Myocyte (in vitro differentiated cells): ENCODE data around the gene KAZN. TPM values are rescaled to one million over a fixed set of nuclear protein-coding genes. Genes with fewer than 3 reads are reported as not detected.

ENCODE experiments used
- DNase-seq: peaks from one replicate; pipeline ENCODE4 v3.0.0-alpha.2; 2012; ENCODE audit warnings: low read depth
- total RNA-seq: library from RNA; depleted of rRNA; stranded (reverse); fragments of >200 nt; gene quantifications from 2 replicates; pipeline ENCODE4 v1.2.3, GENCODE V29; 2014

The KAZN gene
- total RNA-seq, 1 donor from 2014 or later: 15.0 TPM

DNA sequence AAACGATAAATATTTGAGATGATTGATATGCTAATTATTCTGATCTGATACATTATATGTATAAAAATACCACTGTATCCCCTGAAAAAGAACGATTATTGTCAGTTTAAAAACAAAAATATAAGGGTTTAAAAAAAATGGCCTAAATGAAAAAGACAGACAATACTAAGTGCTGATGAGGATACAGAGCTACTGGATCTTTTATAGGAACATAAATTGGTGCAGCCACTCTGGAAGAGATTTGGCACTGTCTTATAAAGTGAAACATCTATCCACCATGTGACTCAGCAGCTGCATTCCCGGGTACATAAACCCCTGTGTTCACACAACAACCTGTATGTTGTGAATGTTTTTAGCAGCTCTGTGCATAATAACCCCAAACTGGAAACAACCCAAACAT lies 44.2 kb downstream of the KAZN start:
- DNase-seq: no peak

DNA sequence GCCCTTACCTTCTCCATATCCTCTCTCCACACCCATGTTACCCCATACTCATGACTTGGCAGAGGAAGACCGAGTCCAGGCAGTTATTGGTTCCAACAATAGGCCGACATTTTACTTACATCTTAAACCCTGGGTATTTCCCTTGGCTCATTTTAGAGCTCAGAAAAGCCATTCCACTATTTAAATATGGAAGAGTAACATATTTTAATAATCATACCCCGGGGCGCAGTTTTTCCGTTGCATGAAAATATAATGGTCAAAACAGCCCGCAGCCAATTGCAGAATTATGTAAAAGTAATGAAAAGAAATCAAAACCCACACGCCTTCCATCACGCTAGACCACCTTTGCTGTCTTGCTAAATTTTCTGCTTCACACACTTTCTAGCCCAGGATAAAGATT lies 48.5 kb downstream of the KAZN start:
- DNase-seq: no peak

DNA sequence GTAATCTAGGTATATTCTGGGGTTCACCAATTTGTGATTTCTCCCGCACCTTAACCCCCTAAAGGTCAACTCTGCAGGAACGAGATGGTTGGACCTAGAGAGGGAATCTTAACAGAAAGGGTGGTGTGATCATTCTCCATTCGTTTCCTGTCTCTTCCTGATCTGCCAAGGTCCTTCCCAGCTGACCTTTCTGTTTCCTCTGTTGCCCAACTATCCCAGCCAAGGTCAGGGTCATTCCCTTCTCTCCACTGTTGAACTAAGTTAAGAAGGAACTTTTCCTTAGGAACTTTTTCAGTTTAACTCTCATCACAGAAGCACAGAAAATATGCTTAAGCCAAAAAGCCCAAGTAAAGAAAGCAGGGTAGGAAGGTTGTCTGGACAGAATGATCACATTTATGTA lies 49.3 kb downstream of the KAZN start:
- no peak for DNase-seq

DNA sequence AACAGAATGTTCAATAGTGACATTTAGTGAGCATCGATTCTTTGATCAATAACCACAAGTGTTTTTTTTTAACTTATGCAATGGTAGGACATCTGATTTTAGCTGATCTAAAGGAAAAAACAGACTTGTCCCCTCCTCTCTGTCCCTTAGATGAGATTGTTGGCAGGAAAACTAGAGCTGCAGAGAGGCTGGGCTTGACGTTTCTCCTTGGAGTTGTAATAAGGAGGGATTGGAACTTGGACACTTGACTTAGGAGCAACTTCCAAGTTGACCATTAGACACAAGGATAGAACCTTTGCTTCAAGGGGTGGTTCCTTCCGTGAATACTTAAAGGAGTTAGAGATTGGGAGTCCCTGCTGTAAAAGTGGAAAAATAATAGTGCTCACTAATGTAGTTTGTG lies 49.9 kb downstream of the KAZN start:
- DNase-seq: no peak

DNA sequence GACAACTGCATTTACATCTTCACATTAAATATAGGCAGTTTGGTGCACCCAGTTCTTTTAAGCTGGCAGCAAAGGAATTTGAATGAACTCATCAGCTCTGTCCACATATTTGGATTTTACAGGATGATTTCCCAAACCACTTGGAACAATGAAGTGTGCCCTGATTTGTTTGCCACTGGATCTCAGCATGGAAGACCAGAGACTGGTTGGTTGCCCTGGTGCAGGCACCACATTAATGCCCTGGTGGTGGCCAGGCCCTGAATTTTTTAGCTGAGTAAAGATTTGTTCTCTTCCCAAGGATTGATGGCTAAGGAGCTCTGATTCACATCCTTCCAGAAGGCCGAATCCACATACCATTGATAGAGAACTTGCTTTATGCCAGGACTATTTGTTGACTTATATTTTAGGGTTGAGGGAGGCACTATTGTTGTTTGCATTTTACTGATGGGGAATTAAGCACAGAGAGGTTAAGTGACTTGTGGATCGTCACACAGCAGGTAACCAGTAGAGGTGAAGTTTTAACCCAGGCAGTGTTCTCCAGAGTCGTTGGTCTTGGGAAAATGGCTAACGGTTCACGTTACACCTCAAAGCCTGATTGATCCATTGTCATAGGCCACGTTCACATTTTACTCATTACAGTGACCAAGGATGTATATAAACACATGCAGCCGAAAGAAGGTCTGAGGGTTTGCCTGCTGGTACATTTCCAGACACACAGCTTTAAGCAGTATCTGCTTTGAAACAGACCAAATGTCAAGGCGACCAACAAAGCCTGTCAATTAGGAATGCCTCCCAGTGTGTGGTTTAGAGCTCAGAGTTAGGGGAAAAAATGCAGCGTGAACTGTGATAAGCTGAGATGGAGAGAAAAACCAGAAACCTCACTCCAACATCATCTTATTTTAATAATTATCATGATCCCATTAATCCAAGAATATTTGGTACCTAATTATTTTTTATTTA lies 50.7 kb downstream of the KAZN start:
- DNase-seq: no peak

DNA sequence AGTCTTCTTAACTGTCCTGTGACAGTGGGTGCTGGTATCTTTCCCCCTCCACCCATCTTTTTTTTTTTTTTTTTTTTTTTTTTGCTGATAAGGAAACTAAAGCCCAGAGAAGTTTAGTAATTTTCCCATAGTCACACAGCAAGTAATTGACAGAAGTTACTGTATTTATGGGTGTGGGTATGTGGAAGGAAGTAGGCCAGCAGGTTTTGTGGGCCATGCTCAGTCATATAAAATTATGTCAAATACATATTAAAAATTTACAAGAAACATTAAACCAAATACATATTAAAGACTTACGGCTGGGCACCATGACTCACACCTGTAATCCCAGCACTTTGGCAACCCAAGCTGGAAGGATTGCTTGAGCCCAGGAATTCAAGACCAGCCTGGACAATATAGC lies 51.5 kb downstream of the KAZN start:
- DNase-seq: no peak

DNA sequence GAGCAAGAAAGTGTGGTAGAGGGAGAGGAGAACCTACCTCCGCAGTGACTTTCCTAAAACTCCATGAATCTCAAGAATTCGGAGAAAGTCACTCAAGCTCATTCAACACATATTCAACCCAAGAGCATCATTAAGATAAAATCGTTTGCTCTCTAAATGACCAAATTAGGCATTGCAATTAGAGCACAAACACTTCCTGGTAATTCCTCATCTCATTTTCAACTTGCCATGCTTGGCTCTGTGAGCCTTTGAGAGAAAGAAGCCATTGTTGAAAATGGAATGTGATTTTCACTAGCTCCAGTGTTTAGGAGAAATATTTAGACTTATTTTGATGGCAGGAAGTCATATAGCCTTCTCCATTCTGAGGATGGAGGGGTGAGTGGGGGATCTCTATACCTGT lies 52.5 kb downstream of the KAZN start:
- DNase-seq: no peak

DNA sequence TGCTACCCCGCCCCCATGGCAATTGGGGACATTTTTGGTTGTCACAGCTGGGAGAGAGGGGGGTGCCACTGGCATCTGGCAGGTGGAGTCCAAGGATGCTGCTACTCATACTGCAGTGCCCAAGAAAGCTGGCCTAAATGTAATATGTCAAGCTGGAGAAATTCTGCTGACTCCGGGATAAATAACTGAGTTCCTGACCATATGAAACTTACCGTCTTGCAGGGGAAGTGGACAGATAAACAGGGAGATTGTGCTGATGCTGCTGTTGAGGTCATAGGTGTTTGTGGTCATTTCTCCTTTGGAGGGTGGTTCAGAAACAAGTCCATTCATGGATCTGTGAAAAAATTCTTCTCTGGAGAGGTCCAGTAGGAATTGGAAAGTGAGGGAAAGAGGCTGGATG lies 54.4 kb downstream of the KAZN start:
- DNase-seq: no peak

DNA sequence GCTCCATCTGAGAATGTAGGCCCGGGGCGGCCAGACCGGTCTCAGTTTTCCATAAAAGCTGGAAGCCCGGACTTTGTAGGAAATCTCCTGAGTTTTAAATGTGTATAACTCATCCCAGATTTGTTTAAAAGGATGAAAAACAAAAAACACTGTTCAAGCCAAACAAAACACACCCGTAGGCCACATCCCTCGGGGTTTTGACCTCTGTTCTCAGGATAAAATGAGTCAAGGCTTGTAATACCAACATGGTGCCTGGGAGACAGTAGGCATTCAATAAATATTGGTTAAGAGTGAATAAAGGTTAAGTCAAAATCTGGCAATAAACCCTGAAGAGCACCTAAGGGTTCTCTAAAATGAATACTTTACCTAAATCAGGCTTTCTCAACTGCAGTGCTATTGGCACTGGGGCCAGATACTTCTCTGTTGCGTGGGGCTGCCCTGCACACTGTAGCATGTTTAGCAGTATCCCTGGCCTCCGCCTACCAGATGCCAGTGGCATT lies 55.0 kb downstream of the KAZN start:
- DNase-seq: no peak

DNA sequence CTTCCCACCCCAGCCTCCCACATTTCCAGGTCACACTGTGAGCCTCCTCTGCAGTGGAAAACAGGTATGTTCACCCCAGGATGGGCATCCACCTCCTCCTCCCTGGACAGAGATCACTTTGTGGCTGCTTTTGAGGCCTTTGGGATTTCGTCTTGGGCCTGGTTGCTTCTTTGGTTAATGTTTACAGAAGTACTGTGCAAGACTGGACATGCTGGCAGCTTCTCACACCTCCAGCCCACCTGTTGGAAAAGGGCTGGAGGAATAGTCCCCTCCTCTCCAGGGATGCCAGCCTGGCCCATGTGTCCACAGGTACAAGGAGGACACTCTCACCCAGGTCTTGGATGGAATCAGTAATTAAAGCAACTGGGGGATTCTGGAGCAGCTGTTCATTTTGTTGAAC lies 56.1 kb downstream of the KAZN start:
- no peak for DNase-seq

DNA sequence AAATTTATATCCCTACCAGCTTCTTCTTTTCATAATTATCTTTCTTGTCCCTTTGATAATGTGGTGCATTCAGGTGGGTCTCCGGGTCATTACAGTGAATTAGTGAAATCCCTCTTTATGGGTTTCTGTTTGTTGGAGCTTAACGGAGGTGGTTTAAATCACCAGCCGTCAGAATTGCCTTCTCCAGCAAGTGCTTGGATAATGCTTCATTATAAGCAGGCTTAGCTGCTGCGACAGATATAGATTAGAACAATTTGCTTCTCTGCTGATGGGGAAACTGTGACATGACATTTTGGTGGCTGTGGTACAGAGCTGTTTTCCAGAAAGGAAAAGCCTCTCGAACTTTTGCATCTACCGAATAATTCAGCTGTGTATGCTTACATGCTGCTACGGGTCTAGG lies 56.9 kb downstream of the KAZN start:
- DNase-seq: no peak

DNA sequence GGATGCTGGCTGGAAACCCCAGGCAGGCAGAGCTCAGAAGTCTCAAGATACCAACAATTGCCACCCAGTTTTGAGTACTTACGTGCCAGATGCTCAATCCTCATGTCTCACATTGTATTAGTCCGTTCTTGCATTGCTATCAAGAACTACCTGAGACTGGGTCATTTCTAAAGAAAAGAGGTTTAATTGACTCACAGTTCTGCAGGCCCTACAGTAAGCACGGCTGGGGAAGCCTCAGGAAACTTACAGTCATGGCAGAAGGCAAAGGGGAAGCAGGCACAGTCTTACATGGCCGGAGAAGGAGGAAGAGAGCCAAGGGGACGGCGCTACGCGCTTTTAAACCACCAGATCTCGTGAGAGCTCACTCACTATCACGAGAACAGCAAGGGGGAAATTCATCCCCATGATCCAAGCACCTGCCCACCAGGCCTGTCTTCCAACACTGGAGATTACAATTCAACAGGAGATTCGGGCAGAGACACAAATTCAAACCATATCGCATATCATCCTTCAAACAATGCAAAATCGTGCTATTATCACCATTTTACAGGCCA lies 58.0 kb downstream of the KAZN start:
- DNase-seq: no peak

DNA sequence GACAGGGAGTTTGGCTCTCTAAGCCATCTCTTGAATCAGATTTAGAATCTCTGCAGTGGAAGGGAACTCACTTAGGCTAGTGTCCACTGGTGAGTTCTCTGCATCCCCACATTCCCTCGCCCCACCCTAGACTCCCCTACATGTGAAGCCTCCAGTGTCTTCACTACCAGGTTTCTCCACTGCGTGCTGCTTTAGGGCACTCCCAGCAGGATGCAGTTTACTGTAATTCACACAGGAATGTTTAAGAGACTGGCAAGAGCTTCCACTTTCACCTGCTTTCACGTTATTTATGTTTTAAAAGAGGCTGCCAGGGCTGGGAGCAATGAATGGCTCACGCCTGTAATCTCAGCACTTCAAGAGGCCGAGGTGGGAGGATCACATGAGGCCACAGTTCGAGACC lies 60.2 kb downstream of the KAZN start:
- DNase-seq: no peak

DNA sequence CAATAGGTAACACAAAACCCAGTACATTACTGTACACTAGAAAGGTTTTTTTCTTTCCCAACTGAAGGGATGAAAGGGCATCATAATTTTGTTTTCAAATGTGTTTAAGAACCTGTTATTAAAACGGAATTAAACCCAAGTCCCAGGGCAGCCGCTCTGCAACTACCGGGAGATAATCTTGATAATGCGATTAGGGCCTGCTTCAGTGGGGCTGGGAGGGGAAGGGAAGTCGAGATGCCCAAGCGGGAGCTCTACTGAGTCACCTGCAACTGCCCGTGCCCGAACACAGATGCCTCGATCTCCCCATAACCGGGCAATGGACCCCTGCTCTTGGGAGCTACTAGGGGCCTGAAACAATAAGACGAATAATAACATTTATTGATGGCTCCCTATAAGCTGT lies 61.4 kb downstream of the KAZN start:
- no peak for DNase-seq

DNA sequence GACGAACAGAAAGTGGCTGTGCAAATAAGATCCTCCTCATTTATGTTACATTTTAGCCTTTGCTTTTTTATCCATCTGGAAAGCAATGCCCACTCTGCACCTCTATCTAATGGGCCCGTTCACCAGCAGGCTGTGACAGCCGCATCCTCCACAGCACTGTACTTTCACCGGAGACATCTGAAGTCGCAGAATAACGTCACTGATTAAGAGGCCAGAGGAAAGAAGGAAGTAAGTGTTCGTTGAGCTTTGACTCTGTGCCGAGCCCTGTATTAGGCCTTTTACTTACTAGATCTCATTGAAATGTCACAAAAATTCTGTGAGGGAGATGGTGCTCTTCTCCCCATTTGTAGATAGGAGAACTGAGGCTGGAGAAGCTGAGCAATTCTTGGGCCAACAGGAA lies 62.3 kb downstream of the KAZN start:
- no peak for DNase-seq

DNA sequence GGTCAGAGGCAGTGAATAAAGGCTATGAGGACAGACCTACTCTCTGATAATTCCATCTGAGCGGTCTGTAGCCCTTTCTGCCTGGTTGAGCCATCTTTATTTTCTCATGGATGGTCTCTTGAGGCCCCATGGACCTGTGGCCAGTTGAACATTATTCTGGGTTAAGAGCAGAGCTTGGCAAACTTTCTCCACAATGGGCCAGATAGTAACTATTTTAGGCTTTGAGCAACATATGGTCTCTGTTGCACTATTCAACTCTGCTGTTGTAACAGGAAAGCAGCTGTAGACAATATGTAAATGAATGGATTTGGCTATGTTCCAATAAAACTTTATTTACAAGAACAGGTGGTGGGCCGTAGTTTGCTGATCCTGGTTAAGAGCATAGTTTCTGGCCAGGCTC lies 62.7 kb downstream of the KAZN start:
- peak; percentile 26 for DNase-seq

DNA sequence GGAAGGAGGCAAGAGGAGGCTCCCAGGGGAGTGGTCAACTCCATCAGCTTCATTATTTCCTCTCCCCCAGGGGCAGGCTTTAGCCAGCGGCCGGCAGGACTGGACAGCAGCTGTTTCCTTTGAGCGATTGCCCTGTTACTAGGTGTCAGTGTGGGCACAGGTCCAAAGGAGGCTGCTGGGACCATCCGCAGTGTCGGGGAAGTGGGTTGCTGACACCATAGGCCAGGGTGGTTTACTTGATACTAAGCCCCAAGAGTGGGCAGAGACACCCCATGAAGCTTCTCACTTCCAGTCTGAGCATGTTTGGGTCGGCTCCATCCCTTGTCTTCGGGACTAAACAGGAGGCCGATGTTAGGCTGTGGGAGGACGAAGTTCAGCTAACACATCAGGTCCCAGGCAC lies 63.6 kb downstream of the KAZN start:
- DNase-seq: peak; percentile 7

DNA sequence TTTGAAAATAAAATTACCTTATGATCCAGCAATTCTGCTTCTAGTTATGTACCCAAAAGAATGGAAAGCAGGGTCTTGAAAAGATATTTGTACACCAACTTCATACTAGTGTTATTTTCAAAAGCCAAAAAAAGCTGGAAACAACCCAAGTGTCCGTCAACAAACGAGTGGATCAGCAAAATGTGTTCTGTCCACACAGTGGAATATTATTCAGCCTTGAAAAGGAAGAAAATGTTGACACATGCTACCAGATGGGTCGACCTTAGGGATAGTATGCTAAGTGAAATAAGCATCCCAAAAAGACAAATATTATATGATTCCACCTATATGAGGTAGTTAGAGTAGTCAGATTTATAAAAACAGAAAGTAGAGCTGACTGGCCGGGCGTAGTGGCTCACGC lies 65.3 kb downstream of the KAZN start:
- no peak for DNase-seq

DNA sequence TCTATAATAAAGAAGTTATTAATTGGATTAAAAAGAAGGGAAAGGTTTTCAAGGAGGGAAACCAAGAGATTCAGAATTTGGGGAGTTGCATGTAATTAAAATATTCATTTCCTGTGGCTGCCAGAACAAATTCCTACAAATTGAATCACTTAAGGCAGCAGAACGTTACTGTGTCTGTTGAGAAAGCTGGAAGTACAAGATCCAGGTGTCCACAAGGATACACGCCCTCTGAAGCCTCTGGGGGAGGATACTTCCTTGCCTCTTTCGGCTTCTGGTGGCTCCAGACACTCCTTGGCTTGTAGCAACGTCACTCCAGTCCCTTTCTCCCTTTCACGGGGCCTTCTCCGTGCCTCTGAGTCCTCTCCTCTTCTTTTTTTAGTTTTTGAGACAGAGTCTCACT lies 67.9 kb downstream of the KAZN start:
- no peak for DNase-seq

DNA sequence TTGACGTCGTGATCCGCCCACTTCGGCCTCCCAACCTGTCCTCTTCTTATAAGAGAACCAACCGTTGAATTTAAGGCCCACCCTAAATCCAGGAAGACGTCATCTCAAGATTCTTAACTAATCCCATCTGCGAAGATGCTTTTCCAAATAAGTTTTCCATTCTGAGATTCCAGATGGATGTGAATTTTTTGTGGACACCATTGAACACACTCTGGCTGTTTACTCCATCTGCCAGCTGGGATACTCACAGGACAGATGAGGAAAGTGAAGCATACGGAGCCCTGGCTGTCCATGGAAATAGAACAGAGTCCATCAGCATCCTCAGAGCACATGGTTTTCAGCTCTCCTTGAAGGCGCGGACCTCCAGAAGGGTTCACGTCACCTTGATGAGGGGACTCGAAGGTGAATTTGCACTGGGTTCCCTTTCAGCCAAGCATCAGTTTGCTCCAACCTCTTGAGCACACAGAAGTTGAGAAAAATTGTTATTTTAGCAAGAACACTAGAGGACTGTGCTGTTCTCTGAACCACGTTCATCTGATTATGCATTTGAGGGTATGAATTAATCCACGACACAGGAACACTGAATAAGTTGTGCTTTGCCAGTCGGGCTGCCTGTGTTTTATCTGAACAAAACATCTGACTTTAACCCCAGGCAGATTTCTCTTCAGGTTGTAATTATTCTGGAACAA lies 68.6 kb downstream of the KAZN start:
- no peak for DNase-seq

DNA sequence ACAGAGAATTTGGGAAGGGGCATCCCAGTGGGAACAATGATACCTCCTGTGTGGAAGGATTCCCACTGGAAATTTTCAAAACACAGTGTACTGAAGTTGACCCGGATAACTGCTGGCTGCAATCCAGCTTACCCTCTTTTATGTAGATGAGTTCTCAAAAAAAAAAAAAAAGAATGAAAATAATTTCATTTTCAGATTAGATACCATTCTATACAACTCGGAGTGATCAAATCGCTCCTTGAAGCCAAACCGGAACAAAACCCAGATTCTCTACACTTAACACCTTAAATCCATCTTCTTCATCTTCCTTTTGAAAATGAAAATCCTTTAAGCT lies 69.1 kb downstream of the KAZN start:
- no peak for DNase-seq

DNA sequence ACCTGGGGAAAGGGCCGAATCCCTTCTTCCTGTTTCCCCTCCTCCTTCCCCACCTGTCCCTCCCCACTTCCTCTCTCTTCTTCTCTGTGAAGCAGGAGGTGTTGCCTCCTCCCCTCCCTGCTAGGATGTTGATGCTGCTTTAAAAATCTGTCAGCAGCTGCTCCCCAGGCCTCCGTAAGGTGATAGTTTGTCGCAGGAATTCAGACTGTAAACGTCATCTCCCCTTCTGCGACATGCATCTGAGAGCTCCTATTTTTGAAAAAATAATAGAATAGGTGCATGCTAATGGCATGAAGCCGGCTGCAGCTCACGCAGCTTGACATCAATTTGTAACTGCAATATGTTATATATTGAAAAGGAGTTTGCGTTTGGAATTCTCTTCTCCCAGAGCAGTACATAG lies 70.1 kb downstream of the KAZN start:
- DNase-seq: no peak
